Keratinocyte (primary cell): ENCODE results near the gene PLG. TPM values are rescaled to one million over a fixed set of nuclear protein-coding genes. Genes with fewer than 3 reads are reported as not detected.
A peak's percentile ranks its signal among the peaks of the same experiment; 100 is the strongest.

ENCODE experiments used
- DNase-seq: peaks from one replicate; pipeline ENCODE4 v3.0.0-alpha.2; 2011; ENCODE audit warnings: low read depth, missing footprints, low spot score
- FAIRE-seq: peaks from 2 replicates; lab custom pipeline; 2011; peaks lifted over from hg19 to GRCh38; lab: Jason Lieb, UNC
- H2AFZ ChIP-seq: 2 replicates; pipeline ENCODE4 v1.6.0; 2012; ENCODE audit warnings: low read length, control low read depth, inconsistent platforms; ENCODE audit not compliant: control insufficient read depth
- H3K27ac ChIP-seq: 2 replicates; pipeline ENCODE4 v1.5.1; 2011; ENCODE audit warnings: low read length; ENCODE audit not compliant: control insufficient read depth, insufficient read depth
- H3K27me3 ChIP-seq: 3 replicates; pipeline ENCODE4 v1.6.0; 2011; ENCODE audit warnings: low read length; ENCODE audit not compliant: control insufficient read depth, insufficient read depth; ENCODE audit errors: extremely low read depth
- H3K36me3 ChIP-seq, 2 experiments: 2 replicates in 1 of 2; 3 replicates in 1 of 2; pipeline ENCODE4 v1.5.1; 2011; ENCODE audit warnings: low read length in 2 of 2, mild to moderate bottlenecking in 1 of 2; ENCODE audit not compliant: control insufficient read depth in 2 of 2, insufficient read depth in 2 of 2; ENCODE audit errors: extremely low read depth in 1 of 2
- H3K4me1 ChIP-seq: 3 replicates; pipeline ENCODE4 v1.5.1; 2011; ENCODE audit warnings: low read length; ENCODE audit not compliant: control insufficient read depth, insufficient read depth; ENCODE audit errors: extremely low read depth
- H3K4me2 ChIP-seq: 3 replicates; pipeline ENCODE4 v1.6.0; 2011; ENCODE audit warnings: low read depth, low read length; ENCODE audit not compliant: control insufficient read depth, insufficient read depth; ENCODE audit errors: extremely low read depth
- H3K4me3 ChIP-seq, 3 experiments: fragments of 200-600 bp in 1 of 3; sonication (generic) in 1 of 3; 2 replicates in 2 of 3; 3 replicates in 1 of 3; pipeline ENCODE4 v1.5.1; 2011 to 2016; ENCODE audit warnings: low read length in 3 of 3, mild to moderate bottlenecking in 3 of 3, control low read depth in 2 of 3, inconsistent platforms in 1 of 3, low read depth in 1 of 3, mixed read lengths in 1 of 3, mixed run types in 1 of 3, moderate library complexity in 1 of 3; ENCODE audit not compliant: control insufficient read depth in 2 of 3, insufficient read depth in 2 of 3; ENCODE audit errors: extremely low read depth in 1 of 3
- H3K79me2 ChIP-seq: 2 replicates; pipeline ENCODE4 v1.6.0; 2012; ENCODE audit warnings: low read length; ENCODE audit not compliant: control insufficient read depth, insufficient read depth
- H3K9ac ChIP-seq: 3 replicates; pipeline ENCODE4 v1.6.0; 2011; ENCODE audit warnings: low read length; ENCODE audit not compliant: control insufficient read depth, insufficient read depth; ENCODE audit errors: extremely low read depth
- H3K9me1 ChIP-seq: 3 replicates; pipeline ENCODE4 v1.6.0; 2011; ENCODE audit warnings: low read length; ENCODE audit not compliant: control insufficient read depth, insufficient read depth; ENCODE audit errors: extremely low read depth
- H3K9me3 ChIP-seq: 2 replicates; pipeline ENCODE4 v1.5.1; 2012; ENCODE audit warnings: low read depth, low read length; ENCODE audit not compliant: control insufficient read depth
- H4K20me1 ChIP-seq: 3 replicates; pipeline ENCODE4 v1.6.0; 2011; ENCODE audit warnings: low read length; ENCODE audit not compliant: control insufficient read depth, insufficient read depth; ENCODE audit errors: extremely low read depth
- CTCF ChIP-seq, 3 experiments: IDR thresholded peaks in 1 of 3; conservative IDR thresholded peaks in 1 of 3; optimal IDR thresholded peaks in 1 of 3; 2 replicates in 2 of 3; 3 replicates in 1 of 3; pipeline versions ENCODE3 to v1.5.1; 2011; ENCODE audit warnings: low read length in 3 of 3, mild to moderate bottlenecking in 3 of 3, moderate library complexity in 2 of 3, control low read depth in 1 of 3, inconsistent platforms in 1 of 3; ENCODE audit not compliant: insufficient read depth in 2 of 3; ENCODE audit errors: extremely low read depth in 1 of 3
- EZH2 ChIP-seq: IDR thresholded peaks from one replicate; pipeline ENCODE4 v1.6.1; 2012; ENCODE audit warnings: inconsistent platforms, mild to moderate bottlenecking, low read length, moderate library complexity
- dilution Hi-C: fragments of 300-500 bp; cut with MboI; formaldehyde crosslinking; loops from one replicate; pipeline ENCODE4 v1.7.0; 2020; ENCODE audit warnings: low sequenced_read_pairs; ENCODE audit not compliant: extremely low pct_ligation_motif_present
- polyA plus RNA-seq, 5 experiments: library from polyadenylated mRNA; depleted of rRNA in 3 of 5; stranded (reverse) in 3 of 5; stranded (forward) in 1 of 5; unstranded in 1 of 5; fragments of >200 nt; gene quantifications; 1 replicate in 1 of 5; 2 replicates in 3 of 5; 3 replicates in 1 of 5; pipeline versions ENCODE4 v1.2.1 to v1.2.3, GENCODE V29; 2011 to 2012; ENCODE audit warnings: missing spikeins in 2 of 5, low read depth in 1 of 5, low replicate concordance in 1 of 5

The PLG gene
- polyA plus RNA-seq, 1 donor (not counting 4 experiments of a cell fraction or from before 2014, with no cell fraction given): not detected

GRCh38 chr6:160766657-160766988 is 64.6 kb downstream of the PLG start:
- no peaks in the 10 kb centered on the region for H3K27me3 ChIP-seq
- no peak for TF ChIP-seq CTCF (optimal IDR thresholded peaks at IDR 0.05 in 1 of 3, IDR thresholded peaks at IDR 0.05 in 1 of 3, conservative IDR thresholded peaks at IDR 0.05 in 1 of 3; ENCODE audit: extremely low read depth in 1 of 3, insufficient read depth in 2 of 3, low read length in 3 of 3)
- H4K20me1 ChIP-seq: no peaks in the 10 kb centered on the region
- H3K4me3 ChIP-seq: peak overlapping the region; percentile 52 to 70 (median 63)
- dilution Hi-C loops: no loop called here
- no peak overlapping the region for H3K27ac ChIP-seq
- no peaks in the 10 kb centered on the region for H3K36me3 ChIP-seq
- H3K79me2 ChIP-seq: no peaks in the 10 kb centered on the region
- no peaks in the 10 kb centered on the region for H3K4me1 ChIP-seq
- peak overlapping the region; percentile 94 for H2AFZ ChIP-seq
- no peaks in the 10 kb centered on the region for H3K9me1 ChIP-seq
- no peak for DNase-seq
- H3K9me3 ChIP-seq: no peaks in the 10 kb centered on the region
- H3K9ac ChIP-seq: peak overlapping the region; percentile 51
- peak overlapping the region; percentile 72 for H3K4me2 ChIP-seq
- no peak for FAIRE-seq

GRCh38 chr6:160766989-160767646 is 65.1 kb downstream of the PLG start:
- FAIRE-seq (no peak), DNase-seq (peak; percentile 9)
- no peaks in the 10 kb centered on the region for H3K9me1 ChIP-seq
- dilution Hi-C loops: no loop called here
- peak overlapping the region; percentile 51 for H3K9ac ChIP-seq
- H2AFZ ChIP-seq: peak overlapping the region; percentile 94
- H3K9me3 ChIP-seq: no peaks in the 10 kb centered on the region
- H3K36me3 ChIP-seq: no peaks in the 10 kb centered on the region
- H3K27me3 ChIP-seq: no peaks in the 10 kb centered on the region
- TF ChIP-seq CTCF (optimal IDR thresholded peaks at IDR 0.05 in 1 of 3, IDR thresholded peaks at IDR 0.05 in 1 of 3, conservative IDR thresholded peaks at IDR 0.05 in 1 of 3; ENCODE audit: extremely low read depth in 1 of 3, insufficient read depth in 2 of 3, low read length in 3 of 3) (peak; percentile 82 to 95 (median 87)), EZH2 (no peak)
- no peaks in the 10 kb centered on the region for H3K79me2 ChIP-seq
- peak overlapping the region; percentile 52 to 70 (median 63) for H3K4me3 ChIP-seq
- no peaks in the 10 kb centered on the region for H3K4me1 ChIP-seq
- no peaks in the 10 kb centered on the region for H4K20me1 ChIP-seq
- no peak overlapping the region for H3K27ac ChIP-seq
- H3K4me2 ChIP-seq: peak overlapping the region; percentile 72
